Astrocyte of the cerebellum (primary cell): ENCODE data around the gene CELA3B.
"Not testable (repeated sequence)": the region's sequence is repeated elsewhere in the genome, so short reads cannot be mapped to it uniquely, and the experiment has no call there.

Experiments
- DNase-seq: peaks from one replicate; pipeline ENCODE4 v3.0.0-alpha.2; 2011; ENCODE audit warnings: low read depth
- H3K4me3 ChIP-seq: 2 replicates; pipeline ENCODE4 v1.5.1; 2011; ENCODE audit warnings: mild to moderate bottlenecking, low read depth, low read length, moderate library complexity
- in situ Hi-C: cut with HindIII; loops from 2 replicates; pipeline ENCODE4 v1.10.0; 2017; ENCODE audit warnings: low sequenced_read_pairs
- TF ChIP-seq, protein P1 (sequence below): IDR thresholded peaks from 2 replicates; pipeline ENCODE4 v1.5.1; 2012; ENCODE audit warnings: low read length, low read depth, moderate library complexity, mild to moderate bottlenecking; ENCODE audit errors: missing control alignments

CELA3B gene

DNA sequence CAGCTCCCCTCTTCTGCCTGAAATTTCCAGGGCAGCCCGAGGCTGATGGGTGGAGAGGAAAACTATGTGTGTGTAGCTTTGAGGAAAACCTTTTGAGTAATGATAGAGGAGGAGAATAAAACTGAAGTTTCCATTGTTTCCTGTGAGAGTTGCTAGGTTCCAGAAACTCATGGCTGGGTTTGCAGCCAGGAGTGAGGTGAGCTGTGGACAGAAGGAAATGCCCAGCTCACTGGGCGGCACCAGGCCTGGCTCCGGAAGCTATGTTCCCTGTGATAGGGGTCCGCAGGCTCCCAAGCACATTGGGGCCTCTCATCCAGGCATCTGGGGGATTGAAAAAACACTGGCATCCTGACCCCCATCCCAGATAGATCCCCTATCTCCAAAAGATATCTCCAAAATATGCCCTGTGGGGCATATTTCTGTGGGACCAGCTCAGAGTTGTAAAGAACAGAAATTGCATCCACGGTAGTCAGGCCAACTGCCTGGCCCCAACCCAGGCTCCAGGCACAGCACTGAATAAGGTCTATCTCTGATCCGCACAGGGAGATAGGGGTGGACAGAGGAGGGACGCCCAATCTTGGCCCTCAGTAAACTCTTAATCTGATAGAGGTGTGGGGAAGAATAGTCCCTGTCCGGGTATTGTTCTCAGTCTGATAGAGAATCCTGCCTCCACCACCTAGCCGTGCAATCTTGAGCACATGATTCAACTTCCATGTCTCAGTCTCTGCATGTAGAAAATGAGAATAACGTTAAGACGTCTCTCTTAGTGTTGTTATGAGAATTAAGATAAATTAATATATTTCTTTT is 37.9 kb upstream of the CELA3B start:
- in situ Hi-C loops: loop anchor here (5.0 kb wide), 1 partner anchor 52 kb away; no protein-coding TSS in a partner anchor
- H3K4me3 ChIP-seq: no peak overlapping the region
- no peak for DNase-seq
- TF ChIP-seq, protein P1, sequence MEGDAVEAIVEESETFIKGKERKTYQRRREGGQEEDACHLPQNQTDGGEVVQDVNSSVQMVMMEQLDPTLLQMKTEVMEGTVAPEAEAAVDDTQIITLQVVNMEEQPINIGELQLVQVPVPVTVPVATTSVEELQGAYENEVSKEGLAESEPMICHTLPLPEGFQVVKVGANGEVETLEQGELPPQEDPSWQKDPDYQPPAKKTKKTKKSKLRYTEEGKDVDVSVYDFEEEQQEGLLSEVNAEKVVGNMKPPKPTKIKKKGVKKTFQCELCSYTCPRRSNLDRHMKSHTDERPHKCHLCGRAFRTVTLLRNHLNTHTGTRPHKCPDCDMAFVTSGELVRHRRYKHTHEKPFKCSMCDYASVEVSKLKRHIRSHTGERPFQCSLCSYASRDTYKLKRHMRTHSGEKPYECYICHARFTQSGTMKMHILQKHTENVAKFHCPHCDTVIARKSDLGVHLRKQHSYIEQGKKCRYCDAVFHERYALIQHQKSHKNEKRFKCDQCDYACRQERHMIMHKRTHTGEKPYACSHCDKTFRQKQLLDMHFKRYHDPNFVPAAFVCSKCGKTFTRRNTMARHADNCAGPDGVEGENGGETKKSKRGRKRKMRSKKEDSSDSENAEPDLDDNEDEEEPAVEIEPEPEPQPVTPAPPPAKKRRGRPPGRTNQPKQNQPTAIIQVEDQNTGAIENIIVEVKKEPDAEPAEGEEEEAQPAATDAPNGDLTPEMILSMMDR: no peak

DNA sequence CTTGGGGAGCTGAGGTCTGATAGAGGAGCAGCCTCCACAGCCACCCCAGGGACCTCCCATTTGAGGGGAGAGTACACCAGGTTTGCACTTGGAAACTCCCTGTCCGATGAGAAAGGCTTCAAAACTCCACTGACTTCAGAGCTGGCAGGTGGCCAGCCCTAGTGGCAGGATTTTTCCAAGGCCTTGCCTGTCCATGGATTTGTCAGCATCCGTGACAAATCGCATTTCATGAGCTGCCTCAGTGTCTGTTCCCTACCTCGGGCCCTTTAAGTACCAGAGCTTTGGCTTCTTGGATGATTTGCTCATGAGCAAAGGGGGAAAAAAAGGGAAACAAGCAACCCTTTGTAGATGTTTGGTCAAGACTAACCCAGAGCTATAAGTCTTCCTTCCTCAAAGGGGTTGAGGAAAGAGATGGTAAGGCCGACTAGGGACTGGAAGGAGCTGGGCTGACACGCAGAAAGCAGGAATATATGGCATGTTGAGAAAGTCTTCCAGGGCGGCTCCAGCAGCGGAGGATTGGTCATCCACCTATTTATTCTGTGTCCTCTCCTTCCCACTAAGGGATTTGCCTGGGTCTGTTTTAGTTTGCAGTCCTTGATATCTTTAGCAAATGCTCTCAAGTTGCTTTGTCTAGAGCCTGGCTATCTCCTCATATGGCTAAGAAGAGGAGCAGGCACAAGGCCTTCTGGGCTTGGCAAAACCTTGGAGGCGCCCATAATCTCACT is 37.0 kb upstream of the CELA3B start:
- TF ChIP-seq, protein P1: peak; percentile 63
- DNase-seq: peak; percentile 87
- in situ Hi-C loops: loop anchor here (5.0 kb wide), 1 partner anchor 53 kb away; no protein-coding TSS in a partner anchor
- H3K4me3 ChIP-seq: no peak overlapping the region

DNA sequence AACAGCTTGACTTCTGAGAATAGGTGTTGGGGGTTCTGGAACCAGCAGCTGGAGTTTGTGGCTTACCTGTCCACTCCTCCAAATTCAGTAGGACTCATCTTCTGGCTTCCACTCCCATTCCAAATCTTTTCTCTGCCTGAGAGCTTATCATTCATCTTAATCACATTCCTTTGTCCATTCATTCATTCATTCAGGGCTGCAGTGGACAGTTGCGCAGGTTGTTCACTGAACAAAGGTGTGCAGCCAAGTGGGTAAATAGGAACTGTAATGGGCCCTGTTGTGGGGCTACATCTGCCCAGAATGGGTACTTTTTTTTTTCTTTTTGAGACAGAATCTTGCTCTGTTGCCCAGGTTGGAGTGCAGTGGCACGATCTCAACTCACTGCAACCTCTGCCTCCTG is 36.3 kb upstream of the CELA3B start:
- no peak for DNase-seq
- in situ Hi-C loops: no loop called here
- no peak overlapping the region for H3K4me3 ChIP-seq

DNA sequence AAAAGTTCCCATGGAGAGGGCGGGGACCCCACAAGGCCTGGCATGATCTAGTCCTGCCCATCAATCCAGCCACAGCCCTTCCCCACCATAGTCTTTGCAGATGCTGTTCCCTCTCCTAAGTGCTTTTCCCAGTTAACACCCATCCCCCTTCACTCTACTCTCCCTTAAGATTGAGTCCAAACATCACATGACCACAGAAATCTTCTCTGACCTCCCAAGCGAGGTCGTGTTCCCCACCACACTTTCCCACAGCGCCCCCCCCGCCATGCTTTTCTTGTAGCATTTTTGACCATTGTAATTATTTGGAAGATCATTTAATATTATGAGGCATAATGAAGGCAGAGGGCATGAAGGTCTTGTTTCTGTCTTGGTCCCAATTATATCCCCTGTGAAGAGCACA is 35.5 kb upstream of the CELA3B start:
- TF ChIP-seq, protein P1: no peak
- no peak overlapping the region for H3K4me3 ChIP-seq
- no peak for DNase-seq
- in situ Hi-C loops: no loop called here

More for the DNA sequence above, 36.3 kb upstream of the CELA3B start:
- TF ChIP-seq, protein P1: no peak

DNA sequence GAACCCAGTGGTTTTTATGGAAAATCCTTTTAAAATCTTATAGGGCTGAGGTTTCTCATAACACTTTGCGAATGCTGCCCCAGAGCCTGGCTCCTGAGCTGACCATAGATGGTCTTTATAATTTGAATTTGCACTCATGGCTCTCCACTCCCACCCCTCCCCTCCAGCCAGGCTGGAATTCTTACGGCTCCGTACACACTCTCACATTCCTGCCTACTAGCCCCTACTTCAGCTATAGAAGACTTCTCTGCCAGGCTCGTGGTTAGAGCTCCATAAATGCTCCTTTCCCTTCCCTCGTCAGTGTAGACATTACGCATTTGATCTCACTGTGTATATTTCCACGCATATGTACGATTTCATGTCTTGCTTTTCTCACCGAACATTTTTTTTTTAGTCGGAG is 34.4 kb upstream of the CELA3B start:
- no peak overlapping the region for H3K4me3 ChIP-seq
- DNase-seq: no peak
- TF ChIP-seq, protein P1: no peak
- in situ Hi-C loops: no loop called here

DNA sequence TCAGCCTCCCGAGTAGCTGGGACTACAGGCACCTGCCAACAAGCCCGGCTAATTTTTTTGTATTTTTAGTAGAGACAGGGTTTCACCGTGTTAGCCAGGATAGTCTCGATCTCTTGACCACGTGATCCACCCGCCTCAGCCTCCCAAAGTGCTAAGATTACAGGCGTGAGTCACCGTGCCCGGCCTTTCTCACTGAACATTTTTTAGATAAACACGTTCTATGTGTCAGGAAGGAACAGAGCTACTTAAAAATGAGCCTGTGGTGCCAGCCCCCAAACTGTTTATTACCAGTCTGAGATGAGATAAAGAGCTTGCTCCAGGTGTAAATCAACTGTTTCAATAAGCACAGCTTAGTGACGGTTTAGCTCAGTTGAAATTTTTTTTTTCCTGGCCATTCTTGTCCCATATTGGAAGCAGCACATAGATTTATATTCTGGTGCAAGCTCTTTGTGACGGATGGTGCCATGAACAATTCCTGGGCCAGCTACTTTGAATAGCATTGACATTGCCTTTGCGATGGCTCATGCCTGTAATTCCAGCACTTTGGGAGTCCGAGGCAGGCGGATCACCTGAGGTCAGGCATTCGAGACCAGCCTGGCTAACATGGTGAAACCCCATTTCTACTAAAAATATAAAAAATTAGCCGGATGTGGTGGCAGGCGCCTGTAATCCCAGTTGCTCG is 33.7 kb upstream of the CELA3B start:
- DNase-seq, H3K4me3 ChIP-seq, in situ Hi-C loops: not testable (repeated sequence)
